H1 (cell line): Measurements from ENCODE around the gene CORO6.

ENCODE experiments used
- RXRA ChIP-seq: IDR thresholded peaks from 2 replicates; pipeline ENCODE4 v1.6.1; 2011; ENCODE audit warnings: low read depth, mild to moderate bottlenecking, low read length, moderate library complexity; ENCODE audit not compliant: insufficient read depth
- SP1 ChIP-seq: IDR thresholded peaks from 2 replicates; pipeline ENCODE4 v1.6.1; 2011; ENCODE audit warnings: low read depth, low read length

GRCh38 chr17:29624586-29624985, 1.9 kb upstream of the CORO6 start:
- no peak for TF ChIP-seq RXRA
- no peak for TF ChIP-seq SP1
